Activated T-helper 1 cell treated with anti-CD3 and anti-CD28 coated beads, Interleukin-12 subunit alpha, Interleukin-12 subunit beta, Interleukin-2, Interleukin-4 antibody, amounts not matched to agents 30 ng/mL and 10 ng/mL and 1 ng/mL, durations not matched to agents 14 hours and 24 hours and 36 hours (primary cell): ENCODE measurements around the gene PARD3B. TPM values are rescaled to one million over a fixed set of nuclear protein-coding genes. Genes with fewer than 3 reads are reported as not detected.
A peak's percentile ranks its signal among the peaks of the same experiment; 100 is the strongest.

Experiments
- DNase-seq: peaks from one replicate; pipeline ENCODE4 v3.0.0; 2021; ENCODE audit warnings: low spot score
- H3K27ac Mint-ChIP-seq: one replicate; pipeline ENCODE4 v1.8.0; 2021; ENCODE audit warnings: mild to moderate bottlenecking, mixed read lengths
- H3K27me3 Mint-ChIP-seq: one replicate; pipeline ENCODE4 v1.8.0; 2022; ENCODE audit warnings: mild to moderate bottlenecking, moderate library complexity, mixed read lengths; ENCODE audit not compliant: insufficient read depth
- H3K36me3 Mint-ChIP-seq: one replicate; pipeline ENCODE4 v1.8.0; 2021; ENCODE audit warnings: low read depth, mixed read lengths
- H3K4me1 Mint-ChIP-seq: one replicate; pipeline ENCODE4 v1.8.0; 2021; ENCODE audit warnings: low read depth, mixed read lengths
- H3K4me3 Mint-ChIP-seq: one replicate; pipeline ENCODE4 v1.8.0; 2021; ENCODE audit warnings: mild to moderate bottlenecking, moderate library complexity, mixed read lengths
- H3K9me3 Mint-ChIP-seq: one replicate; pipeline ENCODE4 v1.8.0; 2021; ENCODE audit warnings: mixed read lengths
- intact Hi-C: fragments of 100-400 bp; cut with micrococcal nuclease; formaldehyde crosslinking; loops from one replicate; pipeline ENCODE4 v1.15.1; 2024
- total RNA-seq: library from RNA; stranded (reverse); gene quantifications from 2 replicates; pipeline ENCODE4 v1.2.3, GENCODE V29; 2022

The PARD3B gene
- total RNA-seq, 1 donor from 2014 or later: 0.26 TPM

- Mint-ChIP-seq H3K36me3 (peaks cover 2% of the 10 kb centered on the region), H3K9me3 (peaks cover 19% of the 10 kb centered on the region), H3K4me3 (no peak overlapping the region), H3K27me3 (peaks cover 4% of the 10 kb centered on the region), H3K27ac (no peak overlapping the region), H3K4me1 (peaks cover 6% of the 10 kb centered on the region)
- DNase-seq: no peak
- intact Hi-C loops: no loop called here
Observed at GRCh38 chr2:205010196-205010595, 464.9 kb downstream of the PARD3B start.

DNA sequence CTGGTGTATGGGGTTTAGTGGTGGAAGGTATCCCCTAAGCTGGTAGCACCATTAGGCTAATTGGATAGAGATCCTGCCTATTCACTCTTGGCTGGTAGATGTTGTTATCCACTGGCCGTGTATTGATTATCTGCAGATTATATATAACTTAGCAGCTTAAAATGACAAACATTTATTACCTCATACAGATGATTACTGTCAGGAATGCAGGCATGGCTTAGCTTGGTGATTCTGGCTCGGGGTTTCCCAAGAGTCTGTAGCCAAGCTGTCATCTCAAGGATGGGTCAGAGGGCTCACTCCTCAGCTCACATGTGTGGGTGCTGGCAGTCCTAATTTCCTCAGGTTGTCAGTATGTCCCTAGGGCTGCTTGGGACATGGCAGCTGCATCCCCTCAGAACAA lies 465.8 kb downstream of the PARD3B start:
- no peak for DNase-seq
- intact Hi-C loops: no loop called here
- no peak overlapping the region for H3K27ac Mint-ChIP-seq
- peaks cover 6% of the 10 kb centered on the region for H3K4me1 Mint-ChIP-seq
- H3K27me3 Mint-ChIP-seq: peaks cover 4% of the 10 kb centered on the region
- no peak overlapping the region for H3K4me3 Mint-ChIP-seq
- peaks cover 2% of the 10 kb centered on the region for H3K36me3 Mint-ChIP-seq
- H3K9me3 Mint-ChIP-seq: peaks cover 16% of the 10 kb centered on the region

DNA sequence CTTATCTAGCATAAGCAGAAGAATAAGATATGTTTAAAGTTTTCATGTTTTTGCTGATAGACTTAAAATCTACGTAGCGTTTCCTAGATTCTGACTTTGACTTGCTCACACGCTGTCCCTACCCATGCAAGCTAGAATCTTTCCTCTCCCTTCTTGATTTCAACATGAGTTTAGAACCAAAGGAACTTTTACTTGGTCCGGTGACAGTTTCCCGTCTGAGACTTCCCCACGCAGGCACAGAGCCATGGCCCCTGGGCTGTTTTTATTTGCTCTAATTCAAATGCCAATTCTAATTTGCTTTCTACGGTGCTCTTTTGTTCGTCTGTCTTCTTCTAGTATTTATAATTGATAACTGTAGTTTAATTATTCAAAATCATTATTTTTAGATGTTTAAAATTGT lies 467.7 kb downstream of the PARD3B start:
- peaks cover 1% of the 10 kb centered on the region for H3K27me3 Mint-ChIP-seq
- no peaks in the 10 kb centered on the region for H3K4me1 Mint-ChIP-seq
- no peak overlapping the region for H3K27ac Mint-ChIP-seq
- intact Hi-C loops: no loop called here
- no peak for DNase-seq
- peaks cover 5% of the 10 kb centered on the region for H3K9me3 Mint-ChIP-seq
- no peaks in the 10 kb centered on the region for H3K36me3 Mint-ChIP-seq
- H3K4me3 Mint-ChIP-seq: no peak overlapping the region

GRCh38 chr2:205013586-205013985 lies 468.3 kb downstream of the PARD3B start:
- Mint-ChIP-seq H3K27ac (no peak overlapping the region), H3K27me3 (peaks cover 1% of the 10 kb centered on the region), H3K9me3 (peaks cover 4% of the 10 kb centered on the region), H3K36me3 (no peaks in the 10 kb centered on the region), H3K4me1 (no peaks in the 10 kb centered on the region), H3K4me3 (no peak overlapping the region)
- intact Hi-C loops: no loop called here
- no peak for DNase-seq

DNA sequence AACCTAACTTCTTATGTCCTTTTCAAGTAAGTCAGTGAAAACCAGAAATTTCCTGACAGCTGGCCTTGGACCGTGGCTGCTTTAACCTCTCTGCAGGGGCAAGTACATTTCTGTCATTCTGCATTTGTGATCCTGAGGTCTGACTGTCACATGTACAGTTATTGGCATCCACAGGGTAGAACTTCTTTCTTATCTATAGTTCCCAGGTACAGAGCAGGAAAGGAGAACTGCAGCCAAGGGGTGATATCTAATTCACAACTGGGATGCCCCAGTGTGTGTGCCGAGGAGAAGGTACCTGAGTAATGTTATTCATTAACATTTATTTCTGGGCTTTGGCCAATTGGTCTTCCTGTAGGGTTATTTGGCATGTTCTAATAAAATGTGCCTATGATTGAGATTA lies 468.9 kb downstream of the PARD3B start:
- DNase-seq: no peak
- intact Hi-C loops: no loop called here
- H3K4me1 Mint-ChIP-seq: no peaks in the 10 kb centered on the region
- H3K27ac Mint-ChIP-seq: no peak overlapping the region
- H3K9me3 Mint-ChIP-seq: peaks cover 8% of the 10 kb centered on the region
- peaks cover 2% of the 10 kb centered on the region for H3K36me3 Mint-ChIP-seq
- H3K27me3 Mint-ChIP-seq: peaks cover 1% of the 10 kb centered on the region
- H3K4me3 Mint-ChIP-seq: no peak overlapping the region

DNA sequence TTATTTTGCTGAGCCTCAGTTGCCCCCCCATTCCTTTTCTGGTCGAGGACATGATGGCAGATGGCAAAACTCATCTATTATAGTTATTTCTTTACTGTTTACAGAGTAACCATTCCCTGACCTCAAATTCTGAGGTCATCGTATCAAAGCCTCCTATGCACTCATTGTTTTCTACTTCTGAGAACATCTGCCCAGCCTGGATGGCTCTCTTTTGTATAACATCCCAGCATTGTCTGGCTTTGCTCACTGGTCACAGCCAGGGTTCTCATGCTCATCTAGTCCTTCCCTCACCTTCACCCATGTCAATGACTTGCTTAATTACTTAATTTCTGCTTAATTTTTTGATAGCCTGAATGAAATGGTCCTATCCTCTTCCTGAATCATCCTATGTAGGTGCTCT lies 472.1 kb downstream of the PARD3B start:
- intact Hi-C loops: no loop called here
- H3K27ac Mint-ChIP-seq: no peak overlapping the region
- H3K27me3 Mint-ChIP-seq: peaks cover 3% of the 10 kb centered on the region
- peaks cover 2% of the 10 kb centered on the region for H3K36me3 Mint-ChIP-seq
- H3K4me3 Mint-ChIP-seq: no peak overlapping the region
- no peaks in the 10 kb centered on the region for H3K4me1 Mint-ChIP-seq
- DNase-seq: no peak
- H3K9me3 Mint-ChIP-seq: peaks cover 24% of the 10 kb centered on the region

DNA sequence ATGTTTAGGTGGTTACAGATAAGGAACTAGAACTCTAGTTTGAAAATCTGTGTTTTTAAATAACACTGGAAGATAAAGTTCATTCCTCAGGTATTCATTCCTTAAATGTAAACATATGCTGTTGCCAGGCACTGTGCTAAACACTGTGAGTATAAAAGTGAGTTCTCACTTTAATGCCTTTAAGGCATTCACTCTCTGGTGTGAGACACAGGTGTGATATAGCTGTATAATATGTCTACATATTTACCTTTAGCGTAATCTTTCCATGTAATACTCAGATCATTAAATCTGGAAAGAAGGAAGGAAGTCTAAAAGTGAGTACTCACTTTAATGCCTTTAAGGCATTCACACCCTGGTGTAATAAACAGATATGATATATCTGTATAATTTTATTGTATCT lies 472.6 kb downstream of the PARD3B start:
- Mint-ChIP-seq H3K4me1 (no peaks in the 10 kb centered on the region), H3K9me3 (peaks cover 24% of the 10 kb centered on the region), H3K4me3 (no peak overlapping the region), H3K27ac (no peak overlapping the region), H3K36me3 (peaks cover 2% of the 10 kb centered on the region), H3K27me3 (peaks cover 3% of the 10 kb centered on the region)
- no peak for DNase-seq
- intact Hi-C loops: no loop called here

- Mint-ChIP-seq H3K4me3 (no peak overlapping the region), H3K36me3 (peaks cover 2% of the 10 kb centered on the region), H3K27me3 (peaks cover 3% of the 10 kb centered on the region), H3K4me1 (peaks cover 10% of the 10 kb centered on the region), H3K9me3 (peaks cover 24% of the 10 kb centered on the region), H3K27ac (no peak overlapping the region)
- intact Hi-C loops: no loop called here
- no peak for DNase-seq
Observed at GRCh38 chr2:205020673-205021072, 475.4 kb downstream of the PARD3B start.

- Mint-ChIP-seq H3K27me3 (peaks cover 2% of the 10 kb centered on the region), H3K27ac (no peak overlapping the region), H3K4me1 (peaks cover 16% of the 10 kb centered on the region), H3K9me3 (peaks cover 20% of the 10 kb centered on the region), H3K36me3 (peaks cover 4% of the 10 kb centered on the region), H3K4me3 (no peak overlapping the region)
- DNase-seq: no peak
- intact Hi-C loops: no loop called here
Observed at GRCh38 chr2:205022841-205023240, 477.6 kb downstream of the PARD3B start.

DNA sequence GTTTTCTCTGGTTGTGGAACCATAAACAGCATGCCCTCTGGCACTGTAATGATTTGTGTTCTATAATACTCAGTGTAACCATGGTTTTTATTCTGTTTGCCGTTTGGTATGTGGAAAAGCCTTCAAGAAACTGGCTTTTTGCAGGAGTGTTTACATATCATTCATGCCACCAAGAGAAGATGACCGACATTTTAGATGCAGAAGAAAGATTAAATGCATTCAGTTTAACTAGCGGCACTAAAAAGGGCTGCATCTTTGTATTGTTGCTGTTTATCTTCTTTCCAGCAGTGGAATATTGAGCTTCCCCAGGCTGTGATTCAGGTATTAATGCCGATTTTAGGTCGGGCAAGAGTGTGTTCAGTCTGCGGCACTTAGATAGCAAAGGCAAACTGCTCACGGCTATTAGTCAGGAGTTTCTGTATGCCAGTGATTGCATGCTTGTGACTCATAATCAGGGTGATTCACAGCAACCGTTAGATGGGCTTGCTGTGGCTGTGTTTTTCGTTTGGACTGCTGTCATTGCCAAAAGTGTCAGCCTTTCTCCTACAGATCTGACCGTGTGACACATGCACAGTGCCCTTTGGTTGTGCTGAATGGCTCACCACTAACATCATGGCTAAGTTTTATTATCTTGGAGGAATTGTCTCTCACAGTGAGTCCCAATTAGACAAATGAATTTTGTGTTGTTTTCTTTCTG lies 479.7 kb downstream of the PARD3B start:
- peaks cover 2% of the 10 kb centered on the region for H3K36me3 Mint-ChIP-seq
- no peak for DNase-seq
- peaks cover 13% of the 10 kb centered on the region for H3K9me3 Mint-ChIP-seq
- H3K27me3 Mint-ChIP-seq: peaks cover 2% of the 10 kb centered on the region
- intact Hi-C loops: loop anchor here (2.0 to 5.0 kb wide), 2 partner anchors 52 to 78 kb away; no protein-coding TSS in a partner anchor
- H3K27ac Mint-ChIP-seq: peak overlapping the region; percentile 17
- no peak overlapping the region for H3K4me3 Mint-ChIP-seq
- peaks cover 23% of the 10 kb centered on the region for H3K4me1 Mint-ChIP-seq

DNA sequence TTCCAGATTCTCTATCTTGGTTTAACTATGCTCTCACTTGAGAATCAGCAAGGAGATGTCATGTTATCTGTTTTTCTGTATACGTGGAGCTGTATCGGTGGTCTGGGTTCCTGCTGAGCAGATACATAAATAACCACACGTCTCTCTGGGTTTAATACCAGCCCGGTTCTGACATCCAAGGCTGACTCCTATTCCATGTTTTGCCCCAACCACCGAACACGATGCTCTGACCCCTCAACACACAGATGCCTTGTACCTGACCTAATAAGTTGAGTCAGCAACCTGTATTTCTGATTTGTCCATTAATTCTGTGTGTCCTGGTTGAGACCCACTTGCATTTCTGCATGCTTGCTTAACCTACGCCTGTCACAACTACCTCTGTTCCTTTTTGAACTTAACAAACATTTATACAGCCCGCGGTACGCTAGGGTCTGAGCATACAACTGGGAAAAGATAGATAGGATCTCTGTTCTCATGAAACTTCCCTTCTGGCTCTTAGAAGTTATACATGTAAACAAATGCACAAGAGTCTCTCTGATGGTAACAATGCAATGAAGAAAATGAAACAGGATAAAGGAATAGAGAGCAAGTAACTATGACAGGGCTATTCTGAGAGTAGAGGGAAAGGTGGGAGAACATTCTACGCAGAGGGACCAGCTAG lies 480.4 kb downstream of the PARD3B start:
- Mint-ChIP-seq H3K27me3 (peaks cover 2% of the 10 kb centered on the region), H3K4me1 (peaks cover 23% of the 10 kb centered on the region), H3K27ac (peak overlapping the region; percentile 17), H3K9me3 (peaks cover 6% of the 10 kb centered on the region), H3K4me3 (no peak overlapping the region), H3K36me3 (peaks cover 2% of the 10 kb centered on the region)
- intact Hi-C loops: loop anchor here (2.0 to 5.0 kb wide), 2 partner anchors 51 to 78 kb away; no protein-coding TSS in a partner anchor
- no peak for DNase-seq

DNA sequence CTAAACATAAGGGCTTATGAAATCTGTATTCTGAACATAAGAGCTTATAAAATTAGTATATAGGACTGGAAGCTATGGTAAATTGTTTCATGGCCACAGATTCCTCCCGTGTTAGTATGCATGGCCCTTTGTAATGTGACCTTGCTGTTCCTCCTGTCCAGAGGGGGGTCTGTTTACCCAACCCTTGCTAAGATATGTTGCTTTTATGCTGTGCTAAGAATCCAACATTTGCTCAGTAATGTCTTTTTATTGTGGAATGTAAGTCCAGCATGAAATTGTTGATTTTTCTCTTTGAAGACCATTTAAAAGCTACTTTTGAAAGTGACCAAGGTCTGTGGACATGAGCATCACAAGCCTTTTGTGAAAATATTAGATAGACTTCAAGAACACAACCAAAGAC lies 485.4 kb downstream of the PARD3B start:
- peaks cover 4% of the 10 kb centered on the region for H3K9me3 Mint-ChIP-seq
- H3K27me3 Mint-ChIP-seq: no peaks in the 10 kb centered on the region
- H3K4me3 Mint-ChIP-seq: no peak overlapping the region
- H3K27ac Mint-ChIP-seq: no peak overlapping the region
- DNase-seq: no peak
- peaks cover 22% of the 10 kb centered on the region for H3K4me1 Mint-ChIP-seq
- intact Hi-C loops: no loop called here
- peaks cover 2% of the 10 kb centered on the region for H3K36me3 Mint-ChIP-seq

- Mint-ChIP-seq H3K4me1 (peaks cover 17% of the 10 kb centered on the region), H3K4me3 (no peak overlapping the region), H3K36me3 (no peaks in the 10 kb centered on the region), H3K9me3 (peaks cover 4% of the 10 kb centered on the region), H3K27me3 (no peaks in the 10 kb centered on the region), H3K27ac (no peak overlapping the region)
- intact Hi-C loops: no loop called here
- DNase-seq: no peak
Observed at GRCh38 chr2:205032093-205032551, 486.8 kb downstream of the PARD3B start.
